Endodermal cell (in vitro differentiated cells): ENCODE results near the gene COL5A3. TPM values are rescaled to one million over a fixed set of nuclear protein-coding genes. Genes with fewer than 3 reads are reported as not detected.

ENCODE experiments used
- DNase-seq: peaks from one replicate; pipeline ENCODE4 v3.0.0-alpha.2; 2017
- H3K27ac ChIP-seq: 2 replicates; pipeline ENCODE4 v1.5.1; 2013; ENCODE audit warnings: mild to moderate bottlenecking, low read depth, low read length, moderate library complexity
- H3K27me3 ChIP-seq: 2 replicates; pipeline ENCODE4 v1.6.1; 2013; ENCODE audit warnings: mild to moderate bottlenecking, low read length, moderate library complexity; ENCODE audit not compliant: insufficient read depth, control insufficient read depth, poor library complexity, severe bottlenecking
- H3K36me3 ChIP-seq: 2 replicates; pipeline ENCODE4 v1.7.0; 2013; ENCODE audit warnings: mild to moderate bottlenecking, low read length, moderate library complexity; ENCODE audit not compliant: control insufficient read depth, insufficient read depth
- H3K4me1 ChIP-seq: one replicate; pipeline ENCODE4 v1.7.0; 2013; ENCODE audit warnings: low read length; ENCODE audit not compliant: control insufficient read depth, insufficient read depth
- H3K4me3 ChIP-seq: 2 replicates; pipeline ENCODE4 v1.5.1; 2013; ENCODE audit warnings: mild to moderate bottlenecking, low read length, moderate library complexity
- H3K9ac ChIP-seq: 2 replicates; pipeline ENCODE4 v1.6.1; 2013; ENCODE audit warnings: mild to moderate bottlenecking, low read length, moderate library complexity; ENCODE audit not compliant: poor library complexity, severe bottlenecking; ENCODE audit errors: extremely low read depth
- H3K9me3 ChIP-seq: 2 replicates; pipeline ENCODE4 v1.6.1; 2013; ENCODE audit warnings: mild to moderate bottlenecking, low read length, moderate library complexity; ENCODE audit not compliant: control insufficient read depth
- H3K27ac Mint-ChIP-seq: 2 replicates; pipeline ENCODE4 v1.8.0; 2020; ENCODE audit warnings: mixed read lengths
- H3K27me3 Mint-ChIP-seq: 2 replicates; pipeline ENCODE4 v1.8.0; 2021; ENCODE audit warnings: mild to moderate bottlenecking, mixed read lengths; ENCODE audit not compliant: insufficient read depth
- H3K36me3 Mint-ChIP-seq: 2 replicates; pipeline ENCODE4 v1.8.0; 2020; ENCODE audit warnings: low read depth, mixed read lengths
- H3K4me1 Mint-ChIP-seq: 2 replicates; pipeline ENCODE4 v1.8.0; 2020; ENCODE audit warnings: mixed read lengths
- H3K4me3 Mint-ChIP-seq: 2 replicates; pipeline ENCODE4 v1.8.0; 2020; ENCODE audit warnings: mild to moderate bottlenecking, moderate library complexity, mixed read lengths
- H3K9me3 Mint-ChIP-seq: 2 replicates; pipeline ENCODE4 v1.8.0; 2020; ENCODE audit warnings: mild to moderate bottlenecking, mixed read lengths
- WGBS, 2 experiments: methylation state at CpG; one replicate each; pipeline versions ENCODE4 v1.1.5 to v1.1.7; 2013; ENCODE audit warnings: missing lambda C conversion rate in 2 of 2, mixed read lengths in 1 of 2; ENCODE audit not compliant: insufficient coverage in 1 of 2, insufficient read length in 1 of 2; 5-methylcytosine and 5-hydroxymethylcytosine counted together
- total RNA-seq, 2 donors: library from RNA; stranded (reverse); fragmentation: NEBNext Ultra II Directional in 1 of 2; extraction: Animal tissue kit (Norgen Biotek cat#: 25700) in 1 of 2; gene quantifications; 2 replicates in 1 of 2; 3 replicates in 1 of 2; pipeline ENCODE4 v1.2.1, GENCODE V29; 2021
- TF ChIP-seq, protein P1 (sequence below): fragments of 200-600 bp; sonication (generic); conservative IDR thresholded peaks from 2 replicates; pipeline ENCODE4 v1.5.0; 2021; ENCODE audit warnings: antibody characterized with exemption, mild to moderate bottlenecking

The COL5A3 gene
- total RNA-seq, 2 donors from 2014 or later: 0.04 TPM; not detected in 1

DNA sequence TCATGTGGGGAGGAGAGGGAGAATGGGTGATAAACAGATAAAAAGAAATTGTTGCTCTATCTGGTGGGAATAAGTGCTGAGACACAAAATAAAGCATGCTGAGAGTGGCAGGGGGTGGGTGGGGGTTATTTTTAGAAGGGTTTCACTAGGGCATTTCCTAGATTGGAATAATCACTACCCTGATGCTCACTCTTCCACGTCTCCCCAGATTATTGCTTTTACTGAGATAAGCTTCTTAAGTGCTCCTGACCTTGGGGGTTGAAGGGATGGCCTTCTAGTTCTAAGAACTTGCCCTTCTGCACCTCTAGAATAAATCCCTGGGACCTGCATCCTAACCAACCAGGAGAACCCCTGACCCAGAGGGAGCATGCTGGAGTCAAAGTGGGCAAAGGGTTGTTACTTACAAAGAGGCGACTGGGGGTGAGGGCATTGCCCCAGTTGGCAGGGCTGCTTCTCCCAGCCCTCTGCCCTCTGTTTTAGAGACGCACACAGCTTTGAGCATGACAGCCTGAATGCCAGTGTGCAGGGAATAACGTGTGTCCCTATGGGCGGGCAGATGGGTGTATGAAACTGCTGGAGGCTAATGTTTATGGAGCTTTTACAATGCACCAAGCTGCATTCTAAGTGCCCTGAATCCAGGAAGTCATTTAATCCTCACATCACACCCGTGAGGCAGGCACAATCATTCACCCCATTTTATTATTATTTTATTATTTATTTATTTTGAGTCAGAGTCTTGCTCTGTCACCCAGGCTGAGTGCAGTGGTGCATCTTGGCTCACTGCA, 3.7 kb upstream of the COL5A3 start:
- no peaks in the 10 kb centered on the region for H3K36me3 ChIP-seq
- H3K9ac ChIP-seq: no peak overlapping the region
- DNase-seq: no peak
- 78% methylated on average over 5 of the region's 6 CpGs for WGBS, 2 experiments
- no peaks in the 10 kb centered on the region for H3K4me1 ChIP-seq
- TF ChIP-seq, protein P1, sequence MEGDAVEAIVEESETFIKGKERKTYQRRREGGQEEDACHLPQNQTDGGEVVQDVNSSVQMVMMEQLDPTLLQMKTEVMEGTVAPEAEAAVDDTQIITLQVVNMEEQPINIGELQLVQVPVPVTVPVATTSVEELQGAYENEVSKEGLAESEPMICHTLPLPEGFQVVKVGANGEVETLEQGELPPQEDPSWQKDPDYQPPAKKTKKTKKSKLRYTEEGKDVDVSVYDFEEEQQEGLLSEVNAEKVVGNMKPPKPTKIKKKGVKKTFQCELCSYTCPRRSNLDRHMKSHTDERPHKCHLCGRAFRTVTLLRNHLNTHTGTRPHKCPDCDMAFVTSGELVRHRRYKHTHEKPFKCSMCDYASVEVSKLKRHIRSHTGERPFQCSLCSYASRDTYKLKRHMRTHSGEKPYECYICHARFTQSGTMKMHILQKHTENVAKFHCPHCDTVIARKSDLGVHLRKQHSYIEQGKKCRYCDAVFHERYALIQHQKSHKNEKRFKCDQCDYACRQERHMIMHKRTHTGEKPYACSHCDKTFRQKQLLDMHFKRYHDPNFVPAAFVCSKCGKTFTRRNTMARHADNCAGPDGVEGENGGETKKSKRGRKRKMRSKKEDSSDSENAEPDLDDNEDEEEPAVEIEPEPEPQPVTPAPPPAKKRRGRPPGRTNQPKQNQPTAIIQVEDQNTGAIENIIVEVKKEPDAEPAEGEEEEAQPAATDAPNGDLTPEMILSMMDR: no peak
- Mint-ChIP-seq H3K9me3 (no peaks in the 10 kb centered on the region), H3K27me3 (peaks cover 44% of the 10 kb centered on the region), H3K4me3 (no peak overlapping the region), H3K36me3 (no peaks in the 10 kb centered on the region), H3K27ac (no peak overlapping the region), H3K4me1 (peaks cover 5% of the 10 kb centered on the region)
- H3K4me3 ChIP-seq: no peak overlapping the region
- H3K27me3 ChIP-seq: peaks cover 47% of the 10 kb centered on the region
- no peaks in the 10 kb centered on the region for H3K9me3 ChIP-seq
- no peak overlapping the region for H3K27ac ChIP-seq

DNA sequence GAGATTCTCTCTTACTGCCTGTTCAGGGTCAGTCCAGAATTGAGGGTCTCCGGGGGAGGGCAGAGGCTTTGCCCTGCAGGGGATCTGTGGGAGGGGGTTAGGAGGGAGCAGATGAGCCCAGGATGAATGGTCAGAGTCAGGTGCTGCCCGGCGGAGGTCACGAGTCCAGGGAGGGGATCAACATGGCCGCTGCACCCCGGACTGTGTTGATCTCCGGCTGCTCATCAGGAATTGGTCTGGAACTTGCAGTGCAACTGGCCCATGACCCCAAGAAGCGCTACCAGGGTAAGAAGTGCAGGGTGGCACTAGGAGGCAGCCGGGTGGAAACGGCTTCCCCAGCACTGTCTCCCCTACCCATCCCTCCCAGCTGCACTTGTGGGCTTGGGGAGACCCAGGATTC, 3.0 kb upstream of the COL5A3 start, which contains the start of gene RDH8:
RDH8 (plus strand) TSS at position 168 of the 400 bp plus-strand sequence; CDS start at position 183, 15 bp downstream.
- Histone ChIP-seq H3K9ac (no peak within 1 kb of the TSS), H3K4me1 (no peaks in the 10 kb centered on the region), H3K9me3 (no peaks in the 10 kb centered on the region), H3K4me3 (no peak within 1 kb of the TSS), H3K36me3 (no peaks in the 10 kb centered on the region), H3K27ac (no peak within 1 kb of the TSS), H3K27me3 (peaks cover 54% of the 10 kb centered on the region)
- Mint-ChIP-seq H3K27me3 (peaks cover 51% of the 10 kb centered on the region), H3K4me3 (no peak within 1 kb of the TSS), H3K4me1 (peaks cover 7% of the 10 kb centered on the region), H3K27ac (no peak within 1 kb of the TSS), H3K36me3 (no peaks in the 10 kb centered on the region), H3K9me3 (no peaks in the 10 kb centered on the region)
- WGBS, 2 experiments: 78 to 85% methylated on average over 4 to 10 of the region's 10 CpGs
- no peak for DNase-seq
- TF ChIP-seq, protein P1: no peak

DNA sequence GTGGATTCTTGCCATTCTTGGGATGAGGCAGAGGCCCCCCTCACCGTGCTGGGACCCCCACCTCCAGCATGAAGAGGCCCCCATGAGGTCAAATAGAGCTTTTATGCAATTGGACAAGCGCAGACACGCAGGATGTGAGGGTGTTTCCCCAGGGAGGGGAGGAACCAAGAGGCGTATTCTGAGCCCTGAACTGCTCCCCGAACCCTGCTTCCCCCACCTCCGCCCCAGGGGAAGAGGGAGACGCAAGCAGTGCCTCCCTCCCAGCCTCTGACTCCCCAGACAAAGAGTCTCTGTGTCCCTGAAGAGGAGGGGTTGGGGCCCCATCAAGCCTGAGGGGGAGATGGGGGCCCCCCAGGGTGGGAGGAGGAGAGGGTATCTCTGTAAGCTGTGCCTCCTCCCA, 1.7 kb upstream of the COL5A3 start:
- no peaks in the 10 kb centered on the region for H3K36me3 Mint-ChIP-seq
- WGBS, 2 experiments: 14 to 61% methylated on average over 1 to 7 of the region's 7 CpGs
- H3K4me3 Mint-ChIP-seq: no peak overlapping the region
- Histone ChIP-seq H3K36me3 (no peaks in the 10 kb centered on the region), H3K9ac (no peak overlapping the region), H3K4me1 (no peaks in the 10 kb centered on the region), H3K4me3 (no peak overlapping the region), H3K9me3 (no peaks in the 10 kb centered on the region), H3K27me3 (peaks cover 60% of the 10 kb centered on the region), H3K27ac (no peak overlapping the region)
- H3K9me3 Mint-ChIP-seq: no peaks in the 10 kb centered on the region
- H3K27me3 Mint-ChIP-seq: peaks cover 60% of the 10 kb centered on the region
- H3K27ac Mint-ChIP-seq: no peak overlapping the region
- H3K4me1 Mint-ChIP-seq: peaks cover 7% of the 10 kb centered on the region
- TF ChIP-seq, protein P1: no peak
- DNase-seq: no peak
